Natural killer cell (primary cell): ENCODE results near the gene NAA15. TPM values are rescaled to one million over a fixed set of nuclear protein-coding genes. Genes with fewer than 3 reads are reported as not detected.
"Not testable (repeated sequence)": the region's sequence is repeated elsewhere in the genome, so short reads cannot be mapped to it uniquely, and the experiment has no call there.

Experiments
- ATAC-seq, 3 donors: fragments of 150-1000 bp in 2 of 3; fragments of 200-7000 bp in 1 of 3; cut with Tn5 transposase; 1 replicate in 1 of 3; 2 replicates in 2 of 3; pipeline ENCODE4 v1.10.0; 2021; ENCODE audit warnings: mild to moderate bottlenecking in 2 of 3, moderate library complexity in 2 of 3
- DNase-seq, 2 donors: peaks; one replicate each; pipeline versions ENCODE4 v3.0.0 to v3.0.0-alpha.2; 2013 to 2021; ENCODE audit warnings: mixed read lengths in 1 of 2
- H3K27ac ChIP-seq: one replicate; pipeline ENCODE4 v1.5.1; 2013; ENCODE audit warnings: mild to moderate bottlenecking, low read length
- H3K27me3 ChIP-seq: one replicate; pipeline ENCODE4 v1.6.1; 2013; ENCODE audit warnings: low read length; ENCODE audit not compliant: control insufficient read depth, insufficient read depth
- H3K36me3 ChIP-seq: one replicate; pipeline ENCODE4 v1.6.1; 2013; ENCODE audit warnings: low read length; ENCODE audit not compliant: control insufficient read depth, insufficient read depth
- H3K4me1 ChIP-seq: one replicate; pipeline ENCODE4 v1.6.1; 2013; ENCODE audit warnings: low read length; ENCODE audit not compliant: control insufficient read depth, insufficient read depth
- H3K4me3 ChIP-seq: one replicate; pipeline ENCODE4 v1.5.1; 2013; ENCODE audit warnings: low read length
- H3K9me3 ChIP-seq: one replicate; pipeline ENCODE4 v1.6.1; 2013; ENCODE audit warnings: low read length; ENCODE audit not compliant: control insufficient read depth, insufficient read depth
- H3K27ac Mint-ChIP-seq, 2 donors: one replicate each; pipeline ENCODE4 v1.8.0; 2022; ENCODE audit warnings: mild to moderate bottlenecking in 2 of 2, mixed read lengths in 2 of 2, moderate library complexity in 1 of 2
- H3K27me3 Mint-ChIP-seq, 2 donors: one replicate each; pipeline ENCODE4 v1.8.0; 2022; ENCODE audit warnings: low read depth in 2 of 2, mixed read lengths in 2 of 2
- H3K36me3 Mint-ChIP-seq: one replicate; pipeline ENCODE4 v1.8.0; 2022; ENCODE audit warnings: mixed read lengths
- H3K4me1 Mint-ChIP-seq, 2 donors: one replicate each; pipeline ENCODE4 v1.8.0; 2022; ENCODE audit warnings: mixed read lengths in 2 of 2
- H3K4me3 Mint-ChIP-seq: one replicate; pipeline ENCODE4 v1.8.0; 2022; ENCODE audit warnings: mild to moderate bottlenecking, moderate library complexity, mixed read lengths
- H3K9me3 Mint-ChIP-seq, 2 donors: one replicate each; pipeline ENCODE4 v1.8.0; 2022; ENCODE audit warnings: mixed read lengths in 2 of 2
- CTCF ChIP-seq: fragments of 200-600 bp; IDR thresholded peaks from one replicate; pipeline ENCODE4 v1.8.0; 2022; ENCODE audit warnings: antibody characterized with exemption
- WGBS: methylation state at CpG from one replicate; pipeline ENCODE4 v1.1.7; 2013; ENCODE audit warnings: missing lambda C conversion rate; ENCODE audit not compliant: insufficient coverage; 5-methylcytosine and 5-hydroxymethylcytosine counted together
- intact Hi-C: fragments of 100-400 bp; cut with micrococcal nuclease; formaldehyde crosslinking; loops from one replicate; pipeline ENCODE4 v1.14.2; 2022
- total RNA-seq, 4 donors: library from RNA; stranded (reverse); fragments of 120-200 nt in 1 of 4; gene quantifications; one replicate each; pipeline versions ENCODE4 v1.2.3 to v1.2.4, GENCODE V29; 2013 to 2022

NAA15 gene
- total RNA-seq, 3 donors from 2014 or later (not counting 1 experiment from before 2014, with no cell fraction given): 56.7 to 66.3 (median 61.9) TPM

GRCh38 chr4:139436122-139436521, 134.8 kb downstream of the NAA15 start:
- Mint-ChIP-seq H3K4me1 (no peaks in the 10 kb centered on the region), H3K9me3 (peaks cover 6 to 14% of the 10 kb centered on the region in 2 donors)

GRCh38 chr4:139438141-139438540, 136.8 kb downstream of the NAA15 start:
- Histone ChIP-seq H3K4me1 (no peaks in the 10 kb centered on the region), H3K27me3 (no peaks in the 10 kb centered on the region), H3K36me3 (peaks cover 3% of the 10 kb centered on the region), H3K4me3 (no peak overlapping the region), H3K9me3 (peaks cover 14% of the 10 kb centered on the region), H3K27ac (no peak overlapping the region)
- Mint-ChIP-seq H3K27me3 (no peaks in the 10 kb centered on the region), H3K4me1 (no peaks in the 10 kb centered on the region), H3K36me3 (peaks cover 22% of the 10 kb centered on the region), H3K4me3 (no peak overlapping the region), H3K27ac (no peak overlapping the region), H3K9me3 (peaks cover 4 to 14% of the 10 kb centered on the region in 2 donors)
- TF ChIP-seq CTCF: no peak
- ATAC-seq (no peak), DNase-seq (no peak)
- 100% methylated on average over 2 of the region's 2 CpGs for WGBS
- intact Hi-C loops: no loop called here

More at GRCh38 chr4:139436122-139436521, 134.8 kb downstream of the NAA15 start:
- Histone ChIP-seq H3K4me3 (no peak overlapping the region), H3K4me1 (no peaks in the 10 kb centered on the region), H3K9me3 (peaks cover 16% of the 10 kb centered on the region), H3K27ac (no peak overlapping the region), H3K27me3 (no peaks in the 10 kb centered on the region), H3K36me3 (peaks cover 3% of the 10 kb centered on the region)
- DNase-seq: no peak
- H3K4me3 Mint-ChIP-seq: no peak overlapping the region
- no peak overlapping the region for H3K27ac Mint-ChIP-seq
- H3K36me3 Mint-ChIP-seq: peaks cover 22% of the 10 kb centered on the region
- ATAC-seq: no peak
- no peaks in the 10 kb centered on the region for H3K27me3 Mint-ChIP-seq
- intact Hi-C loops: no loop called here
- TF ChIP-seq CTCF: no peak
- WGBS: 97% methylated on average over 23 of the region's 23 CpGs

GRCh38 chr4:139441029-139441428, 139.7 kb downstream of the NAA15 start:
- H3K9me3 ChIP-seq: peaks cover 14% of the 10 kb centered on the region
- ATAC-seq: no peak
- intact Hi-C loops: no loop called here
- Mint-ChIP-seq H3K27me3 (no peaks in the 10 kb centered on the region), H3K9me3 (peaks cover 4 to 14% of the 10 kb centered on the region in 2 donors), H3K4me1 (no peaks in the 10 kb centered on the region), H3K36me3 (peaks cover 22% of the 10 kb centered on the region), H3K4me3 (no peak overlapping the region), H3K27ac (no peak overlapping the region)
- no peaks in the 10 kb centered on the region for H3K4me1 ChIP-seq
- peaks cover 3% of the 10 kb centered on the region for H3K36me3 ChIP-seq
- TF ChIP-seq CTCF: no peak
- WGBS: 98% methylated on average over 2 of the region's 4 CpGs
- H3K4me3 ChIP-seq: no peak overlapping the region
- DNase-seq: no peak
- no peak overlapping the region for H3K27ac ChIP-seq
- H3K27me3 ChIP-seq: no peaks in the 10 kb centered on the region

GRCh38 chr4:139443661-139444060, 142.4 kb downstream of the NAA15 start:
- peaks cover 10% of the 10 kb centered on the region for H3K9me3 ChIP-seq
- no peak for DNase-seq
- H3K4me1 ChIP-seq: no peaks in the 10 kb centered on the region
- intact Hi-C loops: no loop called here
- H3K27ac Mint-ChIP-seq: no peak overlapping the region
- no peak overlapping the region for H3K4me3 ChIP-seq
- no peaks in the 10 kb centered on the region for H3K27me3 Mint-ChIP-seq
- H3K27me3 ChIP-seq: no peaks in the 10 kb centered on the region
- peaks cover 2 to 8% of the 10 kb centered on the region in 2 donors for H3K9me3 Mint-ChIP-seq
- H3K4me3 Mint-ChIP-seq: no peak overlapping the region
- WGBS: 92% methylated on average over 7 of the region's 7 CpGs
- peaks cover 11% of the 10 kb centered on the region for H3K36me3 Mint-ChIP-seq
- peaks cover 0 to 2% of the 10 kb centered on the region in 2 donors for H3K4me1 Mint-ChIP-seq
- H3K36me3 ChIP-seq: no peaks in the 10 kb centered on the region
- H3K27ac ChIP-seq: no peak overlapping the region
- TF ChIP-seq CTCF: no peak
- no peak for ATAC-seq

- H3K9me3 ChIP-seq, H3K36me3 ChIP-seq, H3K27ac Mint-ChIP-seq, H3K4me3 Mint-ChIP-seq, H3K27ac ChIP-seq, H3K36me3 Mint-ChIP-seq, H3K4me1 ChIP-seq, H3K4me1 Mint-ChIP-seq, intact Hi-C loops, DNase-seq, ATAC-seq, H3K27me3 Mint-ChIP-seq, H3K9me3 Mint-ChIP-seq, H3K27me3 ChIP-seq, H3K4me3 ChIP-seq: not testable (repeated sequence)
- WGBS: 56% methylated on average over 3 of the region's 3 CpGs
Observed at GRCh38 chr4:139444881-139445280, 143.6 kb downstream of the NAA15 start.
